Neural progenitor cell (in vitro differentiated cells): Measurements from ENCODE around the gene CHST12. TPM values are rescaled to one million over a fixed set of nuclear protein-coding genes. Genes with fewer than 3 reads are reported as not detected.

Experiments
- DNase-seq: peaks from one replicate; pipeline ENCODE4 v3.0.0-alpha.2; 2016; ENCODE audit warnings: low spot score
- H2AFZ ChIP-seq: fragments of 200-600 bp; sonication (generic); replicated peaks from 2 replicates; pipeline ENCODE4 v1.6.1; 2016; ENCODE audit warnings: antibody characterized with exemption
- H3F3A ChIP-seq: fragments of 200-600 bp; sonication (generic); 2 replicates; pipeline ENCODE4 v1.6.1; 2016; ENCODE audit warnings: antibody characterized with exemption, low read depth
- H3K27ac ChIP-seq: fragments of 200-600 bp; sonication (generic); 2 replicates; pipeline ENCODE4 v1.5.1; 2016; ENCODE audit warnings: mild to moderate bottlenecking
- H3K27me3 ChIP-seq: fragments of 200-600 bp; sonication (generic); 2 replicates; pipeline ENCODE4 v1.6.1; 2016; ENCODE audit warnings: mild to moderate bottlenecking, moderate library complexity
- H3K36me3 ChIP-seq: fragments of 200-600 bp; sonication (generic); 2 replicates; pipeline ENCODE4 v1.5.1; 2016
- H3K4me1 ChIP-seq: fragments of 200-600 bp; sonication (generic); 2 replicates; pipeline ENCODE4 v1.6.1; 2016; ENCODE audit warnings: mixed run types
- H3K4me2 ChIP-seq: fragments of 200-600 bp; sonication (generic); 2 replicates; pipeline ENCODE4 v1.6.1; 2016
- H3K4me3 ChIP-seq: fragments of 200-600 bp; sonication (generic); 2 replicates; pipeline ENCODE4 v1.5.1; 2016
- H3K79me2 ChIP-seq: fragments of 200-600 bp; sonication (generic); 2 replicates; pipeline ENCODE4 v1.6.1; 2016; ENCODE audit warnings: low read depth
- H3K9ac ChIP-seq: fragments of 200-600 bp; sonication (generic); 2 replicates; pipeline ENCODE4 v1.6.1; 2016
- H3K9me3 ChIP-seq: fragments of 200-600 bp; sonication (generic); 2 replicates; pipeline ENCODE4 v1.5.1; 2016; ENCODE audit warnings: low read depth
- H4K20me1 ChIP-seq: fragments of 200-600 bp; sonication (generic); 2 replicates; pipeline ENCODE4 v1.6.1; 2016; ENCODE audit warnings: low read depth
- H3K27ac Mint-ChIP-seq: 3 replicates; pipeline ENCODE4 v1.8.0; 2021; ENCODE audit warnings: mixed read lengths
- H3K27me3 Mint-ChIP-seq: 2 replicates; pipeline ENCODE4 v1.8.0; 2022; ENCODE audit warnings: low read depth, mild to moderate bottlenecking, inconsistent platforms, moderate library complexity, mixed read lengths; ENCODE audit not compliant: insufficient read depth
- H3K36me3 Mint-ChIP-seq: 3 replicates; pipeline ENCODE4 v1.8.0; 2021; ENCODE audit warnings: mixed read lengths
- H3K4me1 Mint-ChIP-seq: 3 replicates; pipeline ENCODE4 v1.8.0; 2021; ENCODE audit warnings: mixed read lengths
- H3K4me3 Mint-ChIP-seq: 3 replicates; pipeline ENCODE4 v1.8.0; 2021; ENCODE audit warnings: mild to moderate bottlenecking, moderate library complexity, mixed read lengths
- H3K9me3 Mint-ChIP-seq: 3 replicates; pipeline ENCODE4 v1.8.0; 2020; ENCODE audit warnings: mixed read lengths
- EZH2 ChIP-seq: fragments of 200-600 bp; sonication (generic); IDR thresholded peaks from 2 replicates; pipeline ENCODE4 v1.6.1; 2017; ENCODE audit warnings: antibody characterized with exemption, mild to moderate bottlenecking, moderate library complexity
- EZH2phosphoT487 ChIP-seq: fragments of 200-600 bp; sonication (generic); IDR thresholded peaks from 2 replicates; pipeline ENCODE4 v1.6.1; 2017; ENCODE audit warnings: antibody characterized with exemption
- total RNA-seq: library from RNA; depleted of rRNA; stranded (reverse); fragments of >200 nt; gene quantifications from 2 replicates; pipeline ENCODE4 v1.2.3, GENCODE V29; 2015; ENCODE audit warnings: low replicate concordance
- TF ChIP-seq, protein P1 (sequence below): fragments of 200-600 bp; sonication (generic); IDR thresholded peaks from 2 replicates; pipeline ENCODE4 v1.5.1; 2017; ENCODE audit warnings: antibody characterized with exemption, mild to moderate bottlenecking

CHST12 gene
- total RNA-seq, 1 donor from 2014 or later, result 0.43 TPM

- H3K79me2 ChIP-seq, result no peaks in the 10 kb centered on the region
- H3F3A ChIP-seq, result no peaks in the 10 kb centered on the region
- H3K27ac ChIP-seq, result no peak overlapping the region
- H4K20me1 ChIP-seq, result no peaks in the 10 kb centered on the region
- no peak overlapping the region for H3K4me3 Mint-ChIP-seq
- peak; percentile 66 for DNase-seq
- no peaks in the 10 kb centered on the region for H3K9me3 ChIP-seq
- no peak overlapping the region for H3K4me3 ChIP-seq
- no peaks in the 10 kb centered on the region for H3K9me3 Mint-ChIP-seq
- peak overlapping the region; percentile 56 for H3K4me2 ChIP-seq
- no peaks in the 10 kb centered on the region for H3K36me3 Mint-ChIP-seq
- no peak overlapping the region for H3K9ac ChIP-seq
- no peak overlapping the region for H3K27ac Mint-ChIP-seq
- H3K4me1 Mint-ChIP-seq, result peaks cover 39% of the 10 kb centered on the region
- TF ChIP-seq EZH2, result no peak
- TF ChIP-seq, protein P1, sequence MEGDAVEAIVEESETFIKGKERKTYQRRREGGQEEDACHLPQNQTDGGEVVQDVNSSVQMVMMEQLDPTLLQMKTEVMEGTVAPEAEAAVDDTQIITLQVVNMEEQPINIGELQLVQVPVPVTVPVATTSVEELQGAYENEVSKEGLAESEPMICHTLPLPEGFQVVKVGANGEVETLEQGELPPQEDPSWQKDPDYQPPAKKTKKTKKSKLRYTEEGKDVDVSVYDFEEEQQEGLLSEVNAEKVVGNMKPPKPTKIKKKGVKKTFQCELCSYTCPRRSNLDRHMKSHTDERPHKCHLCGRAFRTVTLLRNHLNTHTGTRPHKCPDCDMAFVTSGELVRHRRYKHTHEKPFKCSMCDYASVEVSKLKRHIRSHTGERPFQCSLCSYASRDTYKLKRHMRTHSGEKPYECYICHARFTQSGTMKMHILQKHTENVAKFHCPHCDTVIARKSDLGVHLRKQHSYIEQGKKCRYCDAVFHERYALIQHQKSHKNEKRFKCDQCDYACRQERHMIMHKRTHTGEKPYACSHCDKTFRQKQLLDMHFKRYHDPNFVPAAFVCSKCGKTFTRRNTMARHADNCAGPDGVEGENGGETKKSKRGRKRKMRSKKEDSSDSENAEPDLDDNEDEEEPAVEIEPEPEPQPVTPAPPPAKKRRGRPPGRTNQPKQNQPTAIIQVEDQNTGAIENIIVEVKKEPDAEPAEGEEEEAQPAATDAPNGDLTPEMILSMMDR, result no peak
- no peak for TF ChIP-seq EZH2phosphoT487
- peaks cover 27% of the 10 kb centered on the region for H3K4me1 ChIP-seq
- H3K36me3 ChIP-seq, result no peaks in the 10 kb centered on the region
- H2AFZ ChIP-seq, result no peak overlapping the region
- H3K27me3 Mint-ChIP-seq, result peaks cover 14% of the 10 kb centered on the region
- no peaks in the 10 kb centered on the region for H3K27me3 ChIP-seq
These were observed 73.5 kb downstream of the CHST12 start for GRCh38 chr7:2476776-2477446.

- Histone ChIP-seq H3K9ac (no peak overlapping the region), H3F3A (no peaks in the 10 kb centered on the region), H3K27me3 (no peaks in the 10 kb centered on the region), H3K79me2 (no peaks in the 10 kb centered on the region), H4K20me1 (no peaks in the 10 kb centered on the region), H3K27ac (no peak overlapping the region), H3K4me2 (peak overlapping the region; percentile 56), H3K4me1 (peaks cover 27% of the 10 kb centered on the region), H3K4me3 (no peak overlapping the region), H3K9me3 (no peaks in the 10 kb centered on the region), H3K36me3 (no peaks in the 10 kb centered on the region), H2AFZ (peak overlapping the region; percentile 51)
- H3K4me1 Mint-ChIP-seq, result peaks cover 38% of the 10 kb centered on the region
- no peak overlapping the region for H3K4me3 Mint-ChIP-seq
- no peak overlapping the region for H3K27ac Mint-ChIP-seq
- TF ChIP-seq EZH2phosphoT487, result no peak
- TF ChIP-seq, protein P1, result peak; percentile 76
- H3K36me3 Mint-ChIP-seq, result no peaks in the 10 kb centered on the region
- peak; percentile 88 for DNase-seq
- H3K27me3 Mint-ChIP-seq, result peaks cover 14% of the 10 kb centered on the region
- peaks cover under 1% of the 10 kb centered on the region for H3K9me3 Mint-ChIP-seq
These were observed 74.3 kb downstream of the CHST12 start for GRCh38 chr7:2477447-2478398.

DNA sequence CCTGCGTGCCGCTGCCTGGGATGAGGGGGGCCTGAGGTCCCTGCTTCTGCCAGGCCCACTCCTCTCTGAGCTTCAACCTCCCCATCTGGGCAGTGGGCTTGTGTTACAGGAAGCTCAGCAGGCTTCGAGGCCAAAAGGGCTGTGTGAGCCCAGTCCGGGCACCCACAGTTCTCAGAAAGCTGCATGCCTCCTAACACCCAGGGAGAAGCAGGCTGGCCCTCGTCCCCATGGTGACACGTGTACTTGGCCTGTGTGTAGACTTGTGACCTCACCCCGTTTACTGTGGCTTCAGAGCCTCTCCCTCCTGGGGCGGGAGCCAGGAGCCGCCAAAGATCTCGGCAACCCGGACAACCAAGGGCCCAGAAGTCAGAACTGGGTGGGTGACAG lies 75.0 kb downstream of the CHST12 start:
- Mint-ChIP-seq H3K9me3 (peaks cover 5% of the 10 kb centered on the region), H3K27ac (peak overlapping the region; percentile 85), H3K27me3 (peaks cover 18% of the 10 kb centered on the region), H3K4me1 (peaks cover 36% of the 10 kb centered on the region), H3K4me3 (no peak overlapping the region), H3K36me3 (no peaks in the 10 kb centered on the region)
- Histone ChIP-seq H3K79me2 (no peaks in the 10 kb centered on the region), H3K4me1 (peaks cover 27% of the 10 kb centered on the region), H3F3A (peaks cover under 1% of the 10 kb centered on the region), H4K20me1 (no peaks in the 10 kb centered on the region), H3K9ac (no peak overlapping the region), H3K9me3 (no peaks in the 10 kb centered on the region), H3K36me3 (no peaks in the 10 kb centered on the region), H3K27ac (no peak overlapping the region), H3K4me2 (no peak overlapping the region), H3K27me3 (no peaks in the 10 kb centered on the region), H3K4me3 (no peak overlapping the region), H2AFZ (no peak overlapping the region)
- no peak for DNase-seq
- TF ChIP-seq EZH2phosphoT487 (no peak), EZH2 (no peak)
